ENCODE results near the gene PACSIN1.

- TF ChIP-seq CTCF (IDR thresholded peaks at IDR 0.05; ENCODE audit: low read length) (no peak), EZH2phosphoT487 (IDR thresholded peaks at IDR 0.05; ENCODE audit: low read length) (no peak), EZH2 (optimal IDR thresholded peaks at IDR 0.05; ENCODE audit: low read depth, low read length) (no peak)
Measured at GRCh38 chr6:34510299-34510698, 44.4 kb downstream of the PACSIN1 start.
